ENCODE measurements around the gene SYT7. TPM values are rescaled to one million over a fixed set of nuclear protein-coding genes. Genes with fewer than 3 reads are reported as not detected.
A peak's percentile ranks its signal among the peaks of the same experiment; 100 is the strongest.

Gene SYT7
- total and polyA plus RNA-seq, 2 donors (not counting 1 experiment from before 2014, with no cell fraction given) = not detected

DNA sequence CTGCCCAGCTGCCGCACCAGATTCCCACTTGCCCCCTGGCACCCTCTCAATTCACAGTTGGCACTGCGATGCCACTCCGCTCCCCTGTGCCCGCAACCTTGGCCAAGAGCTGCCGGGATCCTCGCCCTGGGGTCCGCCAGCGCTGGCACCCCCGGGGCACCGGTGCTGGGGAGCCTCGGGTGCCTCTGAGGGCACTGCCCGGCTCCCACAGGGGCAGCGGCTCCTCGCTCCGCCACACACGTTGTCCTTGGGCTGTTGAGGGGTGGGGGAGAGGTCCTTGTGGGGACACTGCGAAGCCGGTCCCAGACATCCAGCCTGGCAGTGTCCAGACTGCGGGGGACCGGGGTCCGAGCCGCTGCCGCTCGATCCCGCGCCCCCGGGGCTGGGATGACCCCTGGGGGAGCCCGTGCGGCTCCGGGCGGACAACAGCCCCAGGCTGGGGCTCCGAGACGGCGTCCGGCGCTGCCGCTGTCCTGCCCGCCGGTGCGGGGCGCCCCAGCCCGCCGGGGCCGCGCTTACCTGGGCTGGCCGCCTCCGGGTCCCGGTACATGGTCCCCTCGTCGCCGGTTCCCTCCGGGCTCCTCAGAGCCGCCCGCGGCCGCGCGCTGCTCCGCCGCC lies 496 bp downstream of the SYT7 start:
- no peak for ATAC-seq (ENCODE audit: low read depth)
- peak overlapping the region; percentile 76 for H3K4me3 Mint-ChIP-seq
- Histone ChIP-seq H4K20me1 (ENCODE audit: control insufficient read depth, insufficient read depth, low read length, poor library complexity, severe bottlenecking) (no peaks in the 10 kb centered on the region), H3K4me1 (ENCODE audit: control insufficient read depth in 2 of 2, insufficient read depth in 2 of 2, low read length in 2 of 2) (peaks cover 13 to 16% of the 10 kb centered on the region in 2 donors), H3K36me3 (replicated peaks in 1 of 2; ENCODE audit: control extremely low read depth in 1 of 2, control insufficient read depth in 1 of 2, extremely low read depth in 1 of 2, insufficient read depth in 2 of 2, low read length in 1 of 2) (no peaks in the 10 kb centered on the region), H3K27ac (ENCODE audit: low read length in 2 of 2) (no peak overlapping the region), H3K9me3 (ENCODE audit: control extremely low read depth in 1 of 3, control insufficient read depth in 2 of 3, insufficient read depth in 1 of 3, low read length in 2 of 3) (peaks cover 0 to 11% (median 0%) of the 10 kb centered on the region in 3 donors), H3K9ac (ENCODE audit: low read length) (peak overlapping the region; percentile 32), H3K4me2 (replicated peaks; ENCODE audit: low read depth, low read length, poor library complexity, severe bottlenecking) (peak overlapping the region; percentile 91), H3K4me3 (ENCODE audit: control extremely low read depth in 1 of 5, extremely low read depth in 1 of 5, insufficient read depth in 1 of 5, low read depth in 2 of 5, low read length in 4 of 5) (peak overlapping the region in 3 of 5 experiments; percentile 30 to 57 (median 37)), H3K79me2 (ENCODE audit: control insufficient read depth, insufficient read depth, low read length) (no peaks in the 10 kb centered on the region), H2AFZ (ENCODE audit: insufficient read depth, low read depth, low read length, poor library complexity, severe bottlenecking) (peak overlapping the region; percentile 56), H3K27me3 (replicated peaks in 1 of 4; ENCODE audit: control extremely low read depth in 1 of 4, control insufficient read depth in 3 of 4, insufficient read depth in 4 of 4, low read length in 3 of 4) (peaks cover 0 to 38% (median 14%) of the 10 kb centered on the region in 4 experiments)
- TF ChIP-seq, protein P1, sequence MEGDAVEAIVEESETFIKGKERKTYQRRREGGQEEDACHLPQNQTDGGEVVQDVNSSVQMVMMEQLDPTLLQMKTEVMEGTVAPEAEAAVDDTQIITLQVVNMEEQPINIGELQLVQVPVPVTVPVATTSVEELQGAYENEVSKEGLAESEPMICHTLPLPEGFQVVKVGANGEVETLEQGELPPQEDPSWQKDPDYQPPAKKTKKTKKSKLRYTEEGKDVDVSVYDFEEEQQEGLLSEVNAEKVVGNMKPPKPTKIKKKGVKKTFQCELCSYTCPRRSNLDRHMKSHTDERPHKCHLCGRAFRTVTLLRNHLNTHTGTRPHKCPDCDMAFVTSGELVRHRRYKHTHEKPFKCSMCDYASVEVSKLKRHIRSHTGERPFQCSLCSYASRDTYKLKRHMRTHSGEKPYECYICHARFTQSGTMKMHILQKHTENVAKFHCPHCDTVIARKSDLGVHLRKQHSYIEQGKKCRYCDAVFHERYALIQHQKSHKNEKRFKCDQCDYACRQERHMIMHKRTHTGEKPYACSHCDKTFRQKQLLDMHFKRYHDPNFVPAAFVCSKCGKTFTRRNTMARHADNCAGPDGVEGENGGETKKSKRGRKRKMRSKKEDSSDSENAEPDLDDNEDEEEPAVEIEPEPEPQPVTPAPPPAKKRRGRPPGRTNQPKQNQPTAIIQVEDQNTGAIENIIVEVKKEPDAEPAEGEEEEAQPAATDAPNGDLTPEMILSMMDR (IDR thresholded peaks at IDR 0.05) = no peak
- TF ChIP-seq EZH2 (IDR thresholded peaks at IDR 0.05; ENCODE audit: borderline replicate concordance, insufficient read depth, low read depth, low read length, poor library complexity, severe bottlenecking) = peak; percentile 65
- H3K9me3 Mint-ChIP-seq (ENCODE audit: insufficient read depth) = no peaks in the 10 kb centered on the region
- CTCF ChIA-PET = interaction anchor here (0.7 to 1.6 kb wide), 2 partner anchors 8 to 58 kb away, joined by 3 read pairs; no protein-coding TSS in a partner anchor
- peak overlapping the region; percentile 41 for H3K27ac Mint-ChIP-seq
- H3K4me1 Mint-ChIP-seq = peaks cover 18% of the 10 kb centered on the region
- DNase-seq = peak; percentile 46
- WGBS (ENCODE audit: insufficient coverage) = 5% methylated on average over 60 of the region's 60 CpGs
- intact Hi-C loops (cut with micrococcal nuclease) = loop anchor here (5.0 kb wide), 2 partner anchors 148 to 387 kb away; partner anchors contain the start of genes FTH1 and SDHAF2
- peaks cover 35% of the 10 kb centered on the region for H3K27me3 Mint-ChIP-seq
- POLR2A ChIA-PET = interaction anchor here (0.7 kb wide), 1 partner anchor 17 kb away, joined by 5 read pairs; no protein-coding TSS in a partner anchor
